ENCODE measurements around the gene DUSP9.
A peak's percentile ranks its signal among the peaks of the same experiment; 100 is the strongest.

Gene DUSP9

DNA sequence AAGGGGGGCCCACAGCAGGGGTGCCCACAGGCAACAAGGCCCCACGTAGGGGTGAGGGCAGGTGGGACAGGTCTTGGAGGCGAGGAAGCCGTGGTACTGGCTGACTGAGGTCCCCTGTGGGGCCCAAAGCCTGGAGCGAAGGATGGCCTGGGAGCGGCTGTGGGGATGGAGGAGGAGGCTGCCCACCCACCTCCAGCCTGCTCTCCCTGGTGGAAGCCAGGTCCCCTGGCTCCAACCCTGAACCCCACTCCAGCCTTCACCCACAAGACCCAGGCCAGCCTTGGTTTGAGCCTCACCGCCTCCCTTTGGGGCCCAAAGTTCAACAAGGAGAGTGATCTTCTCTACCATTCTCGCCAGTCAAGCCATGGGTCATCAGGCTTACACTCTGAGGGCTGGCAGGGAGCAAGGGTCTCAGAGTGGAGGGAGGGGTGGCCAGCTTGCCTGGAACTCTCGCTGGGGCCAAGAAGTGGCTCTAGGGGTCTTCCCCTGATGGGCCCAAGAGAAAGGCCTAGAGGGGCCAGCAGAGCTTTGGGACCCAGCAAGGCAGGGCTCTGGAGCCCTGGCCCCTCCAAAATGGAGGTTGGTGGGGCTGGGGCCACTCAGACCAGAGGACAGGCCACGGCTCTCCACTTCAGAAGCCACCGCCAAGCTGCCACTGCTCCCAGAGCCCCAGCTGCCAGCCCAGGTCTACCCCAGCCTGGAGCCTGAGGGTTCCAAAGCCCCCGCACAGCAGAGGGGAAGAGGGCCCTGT lies 21.6 kb downstream of the DUSP9 start:
- H3K4me3 ChIP-seq (ENCODE audit: low read depth, low read length), result no peak overlapping the region
- POLR2A ChIA-PET, result interaction anchor here (0.5 to 1.8 kb wide), 4 partner anchors 19 to 112 kb away, joined by 3 to 5 read pairs (median 4); no protein-coding TSS in a partner anchor
- CTCF ChIA-PET, result interaction anchor here (0.6 to 5.2 kb wide), 51 partner anchors 7 to 743 kb away, joined by 3 to 63 read pairs (median 6); partner anchors contain the start of genes ARHGAP4, DUSP9 and SLC6A8
- no peaks in the 10 kb centered on the region for H3K9me3 ChIP-seq (ENCODE audit: control insufficient read depth, insufficient read depth, low read depth, low read length)
- H3K36me3 ChIP-seq (ENCODE audit: control insufficient read depth in 2 of 2, insufficient read depth in 1 of 2, low read length in 2 of 2), result no peaks in the 10 kb centered on the region
- no peaks in the 10 kb centered on the region for H3K4me1 ChIP-seq (ENCODE audit: control insufficient read depth, insufficient read depth, low read length)
- H3K27ac ChIP-seq (ENCODE audit: extremely low read depth, low read depth, low read length), result no peak overlapping the region
- no peak for TF ChIP-seq ZNF843 (tag by site-specific recombination; IDR thresholded peaks at IDR 0.05)
- TF ChIP-seq ZNF654 (tag by site-specific recombination; IDR thresholded peaks at IDR 0.05; ENCODE audit: low read depth), result no peak
- TF ChIP-seq ZSCAN5A (tag by site-specific recombination; IDR thresholded peaks at IDR 0.05), result no peak
- TF ChIP-seq, protein P1, sequence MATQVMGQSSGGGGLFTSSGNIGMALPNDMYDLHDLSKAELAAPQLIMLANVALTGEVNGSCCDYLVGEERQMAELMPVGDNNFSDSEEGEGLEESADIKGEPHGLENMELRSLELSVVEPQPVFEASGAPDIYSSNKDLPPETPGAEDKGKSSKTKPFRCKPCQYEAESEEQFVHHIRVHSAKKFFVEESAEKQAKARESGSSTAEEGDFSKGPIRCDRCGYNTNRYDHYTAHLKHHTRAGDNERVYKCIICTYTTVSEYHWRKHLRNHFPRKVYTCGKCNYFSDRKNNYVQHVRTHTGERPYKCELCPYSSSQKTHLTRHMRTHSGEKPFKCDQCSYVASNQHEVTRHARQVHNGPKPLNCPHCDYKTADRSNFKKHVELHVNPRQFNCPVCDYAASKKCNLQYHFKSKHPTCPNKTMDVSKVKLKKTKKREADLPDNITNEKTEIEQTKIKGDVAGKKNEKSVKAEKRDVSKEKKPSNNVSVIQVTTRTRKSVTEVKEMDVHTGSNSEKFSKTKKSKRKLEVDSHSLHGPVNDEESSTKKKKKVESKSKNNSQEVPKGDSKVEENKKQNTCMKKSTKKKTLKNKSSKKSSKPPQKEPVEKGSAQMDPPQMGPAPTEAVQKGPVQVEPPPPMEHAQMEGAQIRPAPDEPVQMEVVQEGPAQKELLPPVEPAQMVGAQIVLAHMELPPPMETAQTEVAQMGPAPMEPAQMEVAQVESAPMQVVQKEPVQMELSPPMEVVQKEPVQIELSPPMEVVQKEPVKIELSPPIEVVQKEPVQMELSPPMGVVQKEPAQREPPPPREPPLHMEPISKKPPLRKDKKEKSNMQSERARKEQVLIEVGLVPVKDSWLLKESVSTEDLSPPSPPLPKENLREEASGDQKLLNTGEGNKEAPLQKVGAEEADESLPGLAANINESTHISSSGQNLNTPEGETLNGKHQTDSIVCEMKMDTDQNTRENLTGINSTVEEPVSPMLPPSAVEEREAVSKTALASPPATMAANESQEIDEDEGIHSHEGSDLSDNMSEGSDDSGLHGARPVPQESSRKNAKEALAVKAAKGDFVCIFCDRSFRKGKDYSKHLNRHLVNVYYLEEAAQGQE (tag by site-specific recombination; IDR thresholded peaks at IDR 0.05), result no peak
- TF ChIP-seq, protein P2, sequence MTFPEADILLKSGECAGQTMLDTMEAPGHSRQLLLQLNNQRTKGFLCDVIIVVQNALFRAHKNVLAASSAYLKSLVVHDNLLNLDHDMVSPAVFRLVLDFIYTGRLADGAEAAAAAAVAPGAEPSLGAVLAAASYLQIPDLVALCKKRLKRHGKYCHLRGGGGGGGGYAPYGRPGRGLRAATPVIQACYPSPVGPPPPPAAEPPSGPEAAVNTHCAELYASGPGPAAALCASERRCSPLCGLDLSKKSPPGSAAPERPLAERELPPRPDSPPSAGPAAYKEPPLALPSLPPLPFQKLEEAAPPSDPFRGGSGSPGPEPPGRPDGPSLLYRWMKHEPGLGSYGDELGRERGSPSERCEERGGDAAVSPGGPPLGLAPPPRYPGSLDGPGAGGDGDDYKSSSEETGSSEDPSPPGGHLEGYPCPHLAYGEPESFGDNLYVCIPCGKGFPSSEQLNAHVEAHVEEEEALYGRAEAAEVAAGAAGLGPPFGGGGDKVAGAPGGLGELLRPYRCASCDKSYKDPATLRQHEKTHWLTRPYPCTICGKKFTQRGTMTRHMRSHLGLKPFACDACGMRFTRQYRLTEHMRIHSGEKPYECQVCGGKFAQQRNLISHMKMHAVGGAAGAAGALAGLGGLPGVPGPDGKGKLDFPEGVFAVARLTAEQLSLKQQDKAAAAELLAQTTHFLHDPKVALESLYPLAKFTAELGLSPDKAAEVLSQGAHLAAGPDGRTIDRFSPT (tag by site-specific recombination; IDR thresholded peaks at IDR 0.05), result no peak
- TF ChIP-seq ZNF624 (tag by site-specific recombination; IDR thresholded peaks at IDR 0.05), result no peak
- no peak for TF ChIP-seq ZNF2 (tag by site-specific recombination; IDR thresholded peaks at IDR 0.05)
- no peak for TF ChIP-seq ZSCAN30 (tag by site-specific recombination; IDR thresholded peaks at IDR 0.05)

- no peak overlapping the region for H3K4me3 ChIP-seq (ENCODE audit: low read depth, low read length)
- no peaks in the 10 kb centered on the region for H3K36me3 ChIP-seq (ENCODE audit: control insufficient read depth in 2 of 2, insufficient read depth in 1 of 2, low read length in 2 of 2)
- ChIA-PET CTCF (interaction anchor here (0.6 to 5.2 kb wide), 39 partner anchors 8 to 744 kb away, joined by 3 to 63 read pairs (median 5); partner anchors contain the start of gene SLC6A8), POLR2A (interaction anchor here (0.5 to 0.6 kb wide), 2 partner anchors 18 to 113 kb away, joined by 3 read pairs; no protein-coding TSS in a partner anchor)
- no peaks in the 10 kb centered on the region for H3K9me3 ChIP-seq (ENCODE audit: control insufficient read depth, insufficient read depth, low read depth, low read length)
- no peak overlapping the region for H3K27ac ChIP-seq (ENCODE audit: extremely low read depth, low read depth, low read length)
- H3K4me1 ChIP-seq (ENCODE audit: control insufficient read depth, insufficient read depth, low read length), result no peaks in the 10 kb centered on the region
- no peak for TF ChIP-seq ZNF449 (tag by site-specific recombination; IDR thresholded peaks at IDR 0.05)
- TF ChIP-seq ZNF2 (tag by site-specific recombination; IDR thresholded peaks at IDR 0.05), result peak; percentile 73
- TF ChIP-seq, protein P2 (tag by site-specific recombination; IDR thresholded peaks at IDR 0.05), result peak; percentile 53
- peak; percentile 19; the same call in 1 of the 2 replicates for TF ChIP-seq SCRT2 (tag by site-specific recombination; IDR thresholded peaks at IDR 0.05)
- 0 out of 2 replicates have a peak, but pooled peaks have one; percentile 23 for TF ChIP-seq ZNF548 (tag by site-specific recombination; IDR thresholded peaks at IDR 0.05)
- TF ChIP-seq GLIS1 (tag by site-specific recombination; IDR thresholded peaks at IDR 0.05), result peak; percentile 31; the same call in 1 of the 2 replicates
- TF ChIP-seq ZIC2 (tag by site-specific recombination; IDR thresholded peaks at IDR 0.05), result peak; percentile 35; the same call in 1 of the 2 replicates
- peak; percentile 72 for TF ChIP-seq GLIS2 (tag by site-specific recombination; IDR thresholded peaks at IDR 0.05)
- TF ChIP-seq ZNF248 (tag by site-specific recombination; IDR thresholded peaks at IDR 0.05), result no peak
- peak; percentile 40 for TF ChIP-seq ZNF335 (tag by site-specific recombination; conservative IDR thresholded peaks at IDR 0.05)
- TF ChIP-seq, protein P3, sequence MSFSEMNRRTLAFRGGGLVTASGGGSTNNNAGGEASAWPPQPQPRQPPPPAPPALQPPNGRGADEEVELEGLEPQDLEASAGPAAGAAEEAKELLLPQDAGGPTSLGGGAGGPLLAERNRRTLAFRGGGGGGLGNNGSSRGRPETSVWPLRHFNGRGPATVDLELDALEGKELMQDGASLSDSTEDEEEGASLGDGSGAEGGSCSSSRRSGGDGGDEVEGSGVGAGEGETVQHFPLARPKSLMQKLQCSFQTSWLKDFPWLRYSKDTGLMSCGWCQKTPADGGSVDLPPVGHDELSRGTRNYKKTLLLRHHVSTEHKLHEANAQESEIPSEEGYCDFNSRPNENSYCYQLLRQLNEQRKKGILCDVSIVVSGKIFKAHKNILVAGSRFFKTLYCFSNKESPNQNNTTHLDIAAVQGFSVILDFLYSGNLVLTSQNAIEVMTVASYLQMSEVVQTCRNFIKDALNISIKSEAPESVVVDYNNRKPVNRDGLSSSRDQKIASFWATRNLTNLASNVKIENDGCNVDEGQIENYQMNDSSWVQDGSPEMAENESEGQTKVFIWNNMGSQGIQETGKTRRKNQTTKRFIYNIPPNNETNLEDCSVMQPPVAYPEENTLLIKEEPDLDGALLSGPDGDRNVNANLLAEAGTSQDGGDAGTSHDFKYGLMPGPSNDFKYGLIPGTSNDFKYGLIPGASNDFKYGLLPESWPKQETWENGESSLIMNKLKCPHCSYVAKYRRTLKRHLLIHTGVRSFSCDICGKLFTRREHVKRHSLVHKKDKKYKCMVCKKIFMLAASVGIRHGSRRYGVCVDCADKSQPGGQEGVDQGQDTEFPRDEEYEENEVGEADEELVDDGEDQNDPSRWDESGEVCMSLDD (tag by site-specific recombination; IDR thresholded peaks at IDR 0.05), result peak; percentile 73; the same call in 1 of the 2 replicates
- peak; percentile 61; the same call in 1 of the 2 replicates for TF ChIP-seq ZSCAN30 (tag by site-specific recombination; IDR thresholded peaks at IDR 0.05)
Measured at GRCh38 chrX:153669174-153669890, 22.3 kb downstream of the DUSP9 start.

Data from HEK293 (cell line).